ENCODE data around the gene SNED1. TPM values are rescaled to one million over a fixed set of nuclear protein-coding genes. Genes with fewer than 3 reads are reported as not detected.

The SNED1 gene
- total and polyA plus RNA-seq, 9 donors: 16.7 to 69.5 (median 38.9) TPM

- Histone ChIP-seq H3K9me3 (no peaks in the 10 kb centered on the region), H3K4me3 (no peak overlapping the region), H3K27me3 (no peaks in the 10 kb centered on the region), H3K27ac (no peak overlapping the region), H3K36me3 (no peaks in the 10 kb centered on the region), H3K4me1 (ENCODE audit: insufficient read depth) (no peaks in the 10 kb centered on the region)
- intact Hi-C loops (cut with DNase I): no loop called here
- no peak for TF ChIP-seq POLR2A (IDR thresholded peaks at IDR 0.05)
- no peak for TF ChIP-seq EP300 (IDR thresholded peaks at IDR 0.05)
- no peak for TF ChIP-seq CTCF (IDR thresholded peaks at IDR 0.05)
- 87 to 90% (median 90%) methylated on average over 5 of the region's 5 CpGs for WGBS, 3 donors
- DNase-seq: no peak
Measured at GRCh38 chr2:241041589-241042158, 43.3 kb downstream of the SNED1 start.

GRCh38 chr2:241043581-241043980, 45.2 kb downstream of the SNED1 start:
- TF ChIP-seq POLR2A (IDR thresholded peaks at IDR 0.05) (no peak), EP300 (IDR thresholded peaks at IDR 0.05) (no peak), CTCF (IDR thresholded peaks at IDR 0.05) (no peak)
- Histone ChIP-seq H3K9me3 (no peaks in the 10 kb centered on the region), H3K4me3 (no peak overlapping the region)

GRCh38 chr2:241047253-241048010, 49.0 kb downstream of the SNED1 start:
- no peaks in the 10 kb centered on the region for H3K36me3 ChIP-seq
- intact Hi-C loops (cut with DNase I): no loop called here
- 79 to 80% (median 79%) methylated on average over 6 of the region's 6 CpGs for WGBS, 3 donors
- H3K27ac ChIP-seq: no peak overlapping the region
- no peak overlapping the region for H3K4me3 ChIP-seq
- TF ChIP-seq CTCF (IDR thresholded peaks at IDR 0.05): no peak
- TF ChIP-seq EP300 (IDR thresholded peaks at IDR 0.05): no peak
- TF ChIP-seq POLR2A (IDR thresholded peaks at IDR 0.05): no peak
- no peaks in the 10 kb centered on the region for H3K4me1 ChIP-seq (ENCODE audit: insufficient read depth)
- no peak for DNase-seq
- H3K27me3 ChIP-seq: no peaks in the 10 kb centered on the region
- H3K9me3 ChIP-seq: no peaks in the 10 kb centered on the region

More at GRCh38 chr2:241043581-241043980, 45.2 kb downstream of the SNED1 start:
- Histone ChIP-seq H3K36me3 (no peaks in the 10 kb centered on the region), H3K27me3 (no peaks in the 10 kb centered on the region), H3K4me1 (ENCODE audit: insufficient read depth) (no peaks in the 10 kb centered on the region), H3K27ac (no peak overlapping the region)
- intact Hi-C loops (cut with DNase I): no loop called here
- no peak for DNase-seq

GRCh38 chr2:241048149-241048948, 49.9 kb downstream of the SNED1 start:
- Histone ChIP-seq H3K27ac (no peak overlapping the region), H3K4me3 (no peak overlapping the region), H3K4me1 (ENCODE audit: insufficient read depth) (no peaks in the 10 kb centered on the region), H3K9me3 (no peaks in the 10 kb centered on the region), H3K36me3 (no peaks in the 10 kb centered on the region), H3K27me3 (no peaks in the 10 kb centered on the region)
- 90 to 94% (median 93%) methylated on average over 29 to 30 of the region's 30 CpGs for WGBS, 3 donors
- TF ChIP-seq POLR2A (IDR thresholded peaks at IDR 0.05) (no peak), EP300 (IDR thresholded peaks at IDR 0.05) (no peak), CTCF (IDR thresholded peaks at IDR 0.05) (no peak)
- intact Hi-C loops (cut with DNase I): no loop called here
- DNase-seq: no peak
